BLaER1 (cell line): ENCODE results near the gene ALPK3.
A peak's percentile ranks its signal among the peaks of the same experiment; 100 is the strongest.

Source experiments
- H3K27ac ChIP-seq: shearing (Covaris generic); formaldehyde crosslinking; 2 replicates; pipeline ENCODE4 v1.8.1; 2022
- H3K27me3 ChIP-seq: shearing (Covaris generic); formaldehyde crosslinking; 2 replicates; pipeline ENCODE4 v1.8.1; 2022
- H3K36me3 ChIP-seq: shearing (Covaris generic); formaldehyde crosslinking; 2 replicates; pipeline ENCODE4 v1.8.1; 2022
- H3K4me1 ChIP-seq: shearing (Covaris generic); formaldehyde crosslinking; 2 replicates; pipeline ENCODE4 v1.8.1; 2022
- H3K4me2 ChIP-seq: shearing (Covaris generic); formaldehyde crosslinking; 2 replicates; pipeline ENCODE4 v1.8.1; 2022
- H3K4me3 ChIP-seq: shearing (Covaris generic); formaldehyde crosslinking; 2 replicates; pipeline ENCODE4 v1.8.1; 2022
- H3K9ac ChIP-seq: shearing (Covaris generic); formaldehyde crosslinking; 2 replicates; pipeline ENCODE4 v1.8.1; 2022
- H3K9me3 ChIP-seq: shearing (Covaris generic); formaldehyde crosslinking; 2 replicates; pipeline ENCODE4 v1.8.1; 2022
- H4K20me1 ChIP-seq: shearing (Covaris generic); formaldehyde crosslinking; 2 replicates; pipeline ENCODE4 v1.8.1; 2022
- Cebpa-rat ChIP-seq: shearing (Covaris generic); IDR thresholded peaks from 2 replicates; pipeline ENCODE4 v1.8.1; 2022

ALPK3 gene

GRCh38 chr15:84891339-84891738, 74.2 kb downstream of the ALPK3 start:
- Histone ChIP-seq H3K36me3 (no peaks in the 10 kb centered on the region), H3K27me3 (no peaks in the 10 kb centered on the region), H3K4me2 (no peak overlapping the region), H3K4me1 (peaks cover 6% of the 10 kb centered on the region; the same call in 1 of the 2 replicates), H4K20me1 (no peaks in the 10 kb centered on the region), H3K9ac (no peak overlapping the region), H3K27ac (no peak overlapping the region), H3K4me3 (no peak overlapping the region), H3K9me3 (peaks cover 6% of the 10 kb centered on the region; the same call in 1 of the 2 replicates)
- TF ChIP-seq Cebpa-rat = no peak

GRCh38 chr15:84892786-84893307, 75.7 kb downstream of the ALPK3 start:
- Histone ChIP-seq H3K27ac (no peak overlapping the region), H3K9ac (no peak overlapping the region), H3K4me2 (no peak overlapping the region), H3K27me3 (no peaks in the 10 kb centered on the region), H3K4me1 (peaks cover 6% of the 10 kb centered on the region; the same call in 1 of the 2 replicates), H4K20me1 (no peaks in the 10 kb centered on the region), H3K4me3 (no peak overlapping the region), H3K36me3 (no peaks in the 10 kb centered on the region), H3K9me3 (peaks cover 6% of the 10 kb centered on the region; the same call in 1 of the 2 replicates)
- TF ChIP-seq Cebpa-rat = no peak

DNA sequence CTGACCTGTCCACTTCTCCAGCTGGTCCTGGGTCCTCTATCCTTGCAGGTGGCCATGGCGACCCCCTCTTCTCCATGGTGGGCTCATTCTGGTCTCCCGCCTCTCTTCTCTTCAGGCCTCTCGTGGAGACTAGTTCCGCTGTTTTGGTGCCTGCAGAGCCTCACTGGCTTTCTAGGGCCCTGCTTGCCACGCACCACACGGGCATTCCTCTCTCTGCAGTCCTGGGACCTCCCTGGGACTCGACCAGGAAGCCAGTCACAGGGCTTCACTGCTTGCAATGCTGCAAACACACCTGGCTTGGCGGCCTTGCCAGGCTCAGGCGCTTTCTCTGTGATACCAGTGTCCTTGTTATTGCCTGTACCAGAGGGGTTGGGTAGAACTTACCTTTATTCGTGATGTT, 76.5 kb downstream of the ALPK3 start:
- no peak overlapping the region for H3K9ac ChIP-seq
- no peaks in the 10 kb centered on the region for H4K20me1 ChIP-seq
- TF ChIP-seq Cebpa-rat = no peak
- H3K27ac ChIP-seq = no peak overlapping the region
- no peaks in the 10 kb centered on the region for H3K27me3 ChIP-seq
- peaks cover 13% of the 10 kb centered on the region for H3K4me1 ChIP-seq
- no peaks in the 10 kb centered on the region for H3K36me3 ChIP-seq
- H3K4me3 ChIP-seq = no peak overlapping the region
- H3K4me2 ChIP-seq = no peak overlapping the region
- peaks cover 6% of the 10 kb centered on the region; the same call in 1 of the 2 replicates for H3K9me3 ChIP-seq

DNA sequence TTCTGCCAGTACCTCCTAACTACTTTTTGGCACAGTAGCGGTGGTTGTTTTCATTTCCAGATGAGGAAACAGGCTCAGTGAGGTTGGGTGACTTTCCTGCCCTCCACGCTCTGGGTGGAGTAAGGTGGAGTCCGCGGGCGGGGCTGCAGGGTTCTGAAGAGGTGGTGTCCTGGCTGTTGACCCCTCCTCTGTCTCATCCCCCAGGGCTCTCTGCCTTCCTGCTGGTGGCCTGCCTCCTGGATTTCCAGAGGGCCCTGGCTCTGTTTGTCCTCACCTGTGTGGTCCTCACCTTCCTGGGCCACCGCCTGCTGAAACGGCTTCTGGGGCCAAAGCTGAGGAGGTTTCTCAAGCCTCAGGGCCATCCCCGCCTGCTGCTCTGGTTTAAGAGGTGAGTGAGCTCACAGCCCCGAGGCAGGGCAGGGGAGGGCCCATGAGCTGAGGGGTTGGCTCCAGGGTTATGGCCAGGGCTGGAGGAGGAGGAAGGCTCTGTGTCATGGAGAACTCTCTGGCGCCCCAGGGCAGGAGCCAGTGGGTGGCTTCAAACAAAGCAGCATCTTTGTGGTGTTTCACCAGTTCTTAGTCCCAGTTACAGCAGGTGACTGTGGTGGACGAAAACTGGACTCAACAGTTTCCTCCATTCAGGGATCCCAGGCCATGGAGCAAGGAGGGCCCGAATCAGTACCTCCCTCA, 77.7 kb downstream of the ALPK3 start:
- peaks cover 10% of the 10 kb centered on the region; the same call in 1 of the 2 replicates for H3K9me3 ChIP-seq
- H3K9ac ChIP-seq = no peak overlapping the region
- H3K27ac ChIP-seq = no peak overlapping the region
- H4K20me1 ChIP-seq = no peaks in the 10 kb centered on the region
- no peak overlapping the region for H3K4me2 ChIP-seq
- no peaks in the 10 kb centered on the region for H3K36me3 ChIP-seq
- H3K4me1 ChIP-seq = peaks cover 15% of the 10 kb centered on the region
- no peak for TF ChIP-seq Cebpa-rat
- no peaks in the 10 kb centered on the region for H3K27me3 ChIP-seq
- H3K4me3 ChIP-seq = no peak overlapping the region

DNA sequence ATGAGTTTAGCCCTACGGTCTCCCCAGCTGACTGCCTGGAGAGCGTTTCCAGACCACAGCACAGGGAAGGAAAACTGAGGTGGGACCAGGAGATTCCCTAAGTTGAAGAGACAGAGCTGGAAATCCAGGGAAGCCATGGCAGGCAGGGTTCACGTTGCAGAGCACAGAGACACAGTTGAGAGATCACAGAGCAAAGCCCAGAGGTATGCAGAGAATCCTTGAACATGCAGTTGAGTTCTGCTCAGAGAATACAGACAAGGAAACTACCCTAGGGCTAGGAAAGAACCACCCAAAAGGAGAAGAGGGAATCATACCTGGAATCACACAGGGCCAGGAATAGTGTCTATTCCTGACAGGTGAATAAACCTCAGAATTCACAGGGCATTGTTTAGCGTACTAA, 81.6 kb downstream of the ALPK3 start:
- H4K20me1 ChIP-seq = no peaks in the 10 kb centered on the region
- H3K4me3 ChIP-seq = no peak overlapping the region
- no peak overlapping the region for H3K27ac ChIP-seq
- H3K4me1 ChIP-seq = peaks cover 11% of the 10 kb centered on the region
- H3K9ac ChIP-seq = no peak overlapping the region
- peaks cover 20% of the 10 kb centered on the region; the same call in 1 of the 2 replicates for H3K9me3 ChIP-seq
- no peaks in the 10 kb centered on the region for H3K27me3 ChIP-seq
- no peaks in the 10 kb centered on the region for H3K36me3 ChIP-seq
- TF ChIP-seq Cebpa-rat = no peak
- H3K4me2 ChIP-seq = peak overlapping the region; percentile 16; the same call in 1 of the 2 replicates

- peaks cover 20% of the 10 kb centered on the region; the same call in 1 of the 2 replicates for H3K9me3 ChIP-seq
- no peaks in the 10 kb centered on the region for H3K36me3 ChIP-seq
- no peaks in the 10 kb centered on the region for H4K20me1 ChIP-seq
- no peak overlapping the region for H3K4me2 ChIP-seq
- H3K4me1 ChIP-seq = peaks cover 11% of the 10 kb centered on the region
- H3K4me3 ChIP-seq = no peak overlapping the region
- no peaks in the 10 kb centered on the region for H3K27me3 ChIP-seq
- no peak overlapping the region for H3K27ac ChIP-seq
- TF ChIP-seq Cebpa-rat = no peak
- H3K9ac ChIP-seq = no peak overlapping the region
These were observed 82.6 kb downstream of the ALPK3 start for GRCh38 chr15:84899750-84900149.

DNA sequence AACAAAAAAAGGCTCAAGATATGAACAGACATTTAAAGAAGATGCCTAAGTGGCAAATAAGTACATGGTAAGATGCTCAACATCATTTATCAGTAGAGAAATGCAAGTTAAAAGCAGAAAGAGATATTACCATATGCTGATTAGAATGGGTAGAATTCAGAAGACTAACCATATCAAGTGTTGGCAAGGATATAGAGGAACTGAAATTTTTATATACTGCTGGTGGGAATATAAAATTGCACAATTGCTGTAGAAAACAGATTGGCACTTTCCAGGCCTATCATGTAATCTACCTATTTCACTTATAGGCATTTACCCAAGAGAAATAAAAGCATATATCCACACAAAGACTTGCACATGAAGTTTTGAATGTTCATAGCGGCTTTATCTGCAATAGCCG, 84.4 kb downstream of the ALPK3 start:
- TF ChIP-seq Cebpa-rat = no peak
- Histone ChIP-seq H3K4me2 (no peak overlapping the region), H3K27ac (no peak overlapping the region), H4K20me1 (no peaks in the 10 kb centered on the region), H3K27me3 (no peaks in the 10 kb centered on the region), H3K36me3 (no peaks in the 10 kb centered on the region), H3K4me3 (no peak overlapping the region), H3K4me1 (peaks cover 16% of the 10 kb centered on the region), H3K9me3 (peaks cover 20% of the 10 kb centered on the region; the same call in 1 of the 2 replicates), H3K9ac (no peak overlapping the region)

DNA sequence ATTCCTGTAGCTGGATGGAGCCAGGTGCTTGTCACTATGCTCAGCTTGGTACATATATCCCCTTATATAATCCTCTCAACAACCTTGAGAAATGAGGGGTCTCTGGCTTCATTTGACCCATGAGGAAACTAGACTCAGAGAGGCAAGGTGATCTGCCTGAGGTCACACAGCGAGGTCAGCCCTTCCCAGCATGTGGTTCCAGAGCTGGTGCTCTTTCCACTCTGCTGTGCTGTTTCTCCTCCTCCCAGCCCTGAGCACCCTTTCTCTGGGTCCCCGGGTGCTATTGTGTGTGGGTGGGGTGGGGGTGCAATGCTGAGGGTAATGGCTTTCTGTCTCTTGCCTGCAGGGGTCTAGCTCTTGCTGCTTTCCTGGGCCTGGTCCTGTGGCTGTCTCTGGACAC, 86.6 kb downstream of the ALPK3 start:
- Histone ChIP-seq H3K4me3 (no peak overlapping the region), H3K27ac (no peak overlapping the region), H3K9me3 (peaks cover 20% of the 10 kb centered on the region; the same call in 1 of the 2 replicates), H3K36me3 (no peaks in the 10 kb centered on the region), H3K4me1 (peaks cover 20% of the 10 kb centered on the region), H4K20me1 (no peaks in the 10 kb centered on the region), H3K4me2 (no peak overlapping the region), H3K27me3 (no peaks in the 10 kb centered on the region), H3K9ac (no peak overlapping the region)
- TF ChIP-seq Cebpa-rat = no peak

DNA sequence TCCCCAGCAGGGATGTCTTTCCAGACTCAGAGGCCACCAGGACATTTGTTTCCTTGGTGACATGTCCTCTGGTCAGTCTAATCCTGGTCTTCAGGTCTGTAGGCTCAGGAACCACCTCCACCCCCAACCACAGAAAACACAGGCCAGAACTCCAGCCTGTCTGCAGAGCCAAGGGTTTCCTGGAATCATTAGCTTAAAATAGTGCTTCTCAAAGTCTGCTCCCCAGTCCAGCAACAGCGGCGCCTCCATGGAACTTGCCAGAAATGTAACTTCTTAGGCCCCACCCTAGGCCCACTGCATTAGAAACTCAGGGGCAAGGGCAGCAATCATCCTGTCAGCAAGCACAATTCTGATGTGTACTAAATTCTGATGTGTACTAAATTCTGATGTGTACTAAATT, 87.3 kb downstream of the ALPK3 start:
- H3K9ac ChIP-seq = no peak overlapping the region

More for the DNA sequence above, 87.3 kb downstream of the ALPK3 start:
- Histone ChIP-seq H4K20me1 (no peaks in the 10 kb centered on the region), H3K36me3 (no peaks in the 10 kb centered on the region), H3K27me3 (no peaks in the 10 kb centered on the region), H3K4me1 (peaks cover 17% of the 10 kb centered on the region), H3K9me3 (peaks cover 19% of the 10 kb centered on the region; the same call in 1 of the 2 replicates), H3K4me3 (no peak overlapping the region), H3K4me2 (no peak overlapping the region), H3K27ac (no peak overlapping the region)
- no peak for TF ChIP-seq Cebpa-rat
